MM.1S (cell line): ENCODE measurements around the gene ARHGEF10L.

Experiments
- DNase-seq: peaks from one replicate; pipeline ENCODE4 v3.0.0-alpha.2; 2015
- H2AFZ ChIP-seq: fragments of 300-600 bp; sonication (generic); 2 replicates; pipeline ENCODE4 v1.6.0; 2016; ENCODE audit warnings: antibody characterized with exemption, low read length
- H3F3A ChIP-seq: fragments of 300-600 bp; sonication (generic); 2 replicates; pipeline ENCODE4 v1.6.1; 2016; ENCODE audit warnings: mild to moderate bottlenecking, antibody characterized with exemption, low read length, moderate library complexity, mixed read lengths; ENCODE audit not compliant: insufficient read depth
- H3K27ac ChIP-seq: fragments of 300-600 bp; sonication (generic); 2 replicates; pipeline ENCODE4 v1.5.1; 2016; ENCODE audit warnings: mild to moderate bottlenecking, low read length
- H3K27me3 ChIP-seq: fragments of 300-600 bp; sonication (generic); replicated peaks from 2 replicates; pipeline ENCODE4 v1.6.0; 2016; ENCODE audit warnings: low read length; ENCODE audit not compliant: insufficient read depth
- H3K36me3 ChIP-seq: fragments of 300-600 bp; sonication (generic); replicated peaks from 2 replicates; pipeline ENCODE4 v1.6.1; 2016; ENCODE audit warnings: mild to moderate bottlenecking, low read length, mixed read lengths; ENCODE audit not compliant: insufficient read depth
- H3K4me1 ChIP-seq: fragments of 300-600 bp; sonication (generic); 2 replicates; pipeline ENCODE4 v1.6.1; 2016; ENCODE audit warnings: low read length, mixed read lengths
- H3K4me2 ChIP-seq: fragments of 300-600 bp; sonication (generic); 2 replicates; pipeline ENCODE4 v1.6.0; 2016; ENCODE audit warnings: low read depth, low read length
- H3K4me3 ChIP-seq: fragments of 300-600 bp; sonication (generic); 2 replicates; pipeline ENCODE4 v1.5.1; 2016; ENCODE audit warnings: low read length, mixed read lengths
- H3K79me2 ChIP-seq: fragments of 300-600 bp; sonication (generic); 2 replicates; pipeline ENCODE4 v1.6.1; 2016; ENCODE audit warnings: mixed run types, low read length, mixed read lengths
- H3K9ac ChIP-seq: fragments of 300-600 bp; sonication (generic); 2 replicates; pipeline ENCODE4 v1.6.1; 2016; ENCODE audit warnings: low read length, mixed read lengths
- H3K9me2 ChIP-seq: fragments of 300-600 bp; sonication (generic); replicated peaks from 2 replicates; pipeline ENCODE4 v1.6.1; 2016; ENCODE audit warnings: mild to moderate bottlenecking, low read length, mixed read lengths; ENCODE audit not compliant: insufficient read depth
- H3K9me3 ChIP-seq: fragments of 300-600 bp; sonication (generic); replicated peaks from 2 replicates; pipeline ENCODE4 v1.6.1; 2016; ENCODE audit warnings: mild to moderate bottlenecking, low read length, mixed read lengths; ENCODE audit not compliant: insufficient read depth
- H4K20me1 ChIP-seq: fragments of 300-600 bp; sonication (generic); 2 replicates; pipeline ENCODE4 v1.6.1; 2016; ENCODE audit warnings: mild to moderate bottlenecking, low read length, moderate library complexity, mixed read lengths; ENCODE audit not compliant: insufficient read depth
- EZH2 ChIP-seq: fragments of 300-600 bp; sonication (generic); optimal IDR thresholded peaks from 2 replicates; pipeline ENCODE3; 2017; ENCODE audit warnings: low read depth, mild to moderate bottlenecking, antibody characterized with exemption, low read length, mixed read lengths
- EZH2phosphoT487 ChIP-seq: fragments of 300-600 bp; sonication (generic); IDR thresholded peaks from 2 replicates; pipeline ENCODE4 v1.6.1; 2018; ENCODE audit warnings: antibody characterized with exemption, low read length
- TF ChIP-seq, protein P1 (sequence below): fragments of 300-600 bp; sonication (generic); IDR thresholded peaks from 2 replicates; pipeline ENCODE4 v1.5.1; 2016; ENCODE audit warnings: antibody characterized with exemption, low read length, mixed read lengths

The ARHGEF10L gene

DNA sequence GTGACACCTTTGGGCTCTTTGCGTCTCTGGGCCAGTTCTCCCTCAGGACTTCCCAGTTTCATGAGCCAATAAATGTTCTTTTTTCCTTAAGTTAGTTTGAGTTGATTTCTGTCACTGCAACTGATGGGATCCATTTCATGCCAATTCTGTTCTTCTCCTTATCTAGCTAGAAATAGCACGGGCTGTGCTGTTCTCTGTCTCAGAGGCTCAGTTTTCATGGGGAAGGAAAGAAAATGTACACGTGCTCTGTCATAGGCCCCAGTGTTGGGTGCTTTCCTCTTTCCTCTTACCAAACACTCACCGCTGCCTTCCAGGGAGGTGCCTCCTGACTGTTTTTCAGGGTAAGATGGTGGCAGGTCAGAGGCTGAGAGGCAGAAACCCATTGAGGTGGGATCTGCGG, 172.4 kb downstream of the ARHGEF10L start:
- no peaks in the 10 kb centered on the region for H3K4me1 ChIP-seq
- H3K9ac ChIP-seq: no peak overlapping the region
- H3F3A ChIP-seq: no peaks in the 10 kb centered on the region
- no peaks in the 10 kb centered on the region for H3K36me3 ChIP-seq
- no peak overlapping the region for H3K4me2 ChIP-seq
- DNase-seq: no peak
- H3K79me2 ChIP-seq: no peaks in the 10 kb centered on the region
- no peaks in the 10 kb centered on the region for H4K20me1 ChIP-seq
- H3K9me3 ChIP-seq: no peaks in the 10 kb centered on the region
- TF ChIP-seq EZH2phosphoT487: no peak
- TF ChIP-seq EZH2: no peak
- TF ChIP-seq, protein P1, sequence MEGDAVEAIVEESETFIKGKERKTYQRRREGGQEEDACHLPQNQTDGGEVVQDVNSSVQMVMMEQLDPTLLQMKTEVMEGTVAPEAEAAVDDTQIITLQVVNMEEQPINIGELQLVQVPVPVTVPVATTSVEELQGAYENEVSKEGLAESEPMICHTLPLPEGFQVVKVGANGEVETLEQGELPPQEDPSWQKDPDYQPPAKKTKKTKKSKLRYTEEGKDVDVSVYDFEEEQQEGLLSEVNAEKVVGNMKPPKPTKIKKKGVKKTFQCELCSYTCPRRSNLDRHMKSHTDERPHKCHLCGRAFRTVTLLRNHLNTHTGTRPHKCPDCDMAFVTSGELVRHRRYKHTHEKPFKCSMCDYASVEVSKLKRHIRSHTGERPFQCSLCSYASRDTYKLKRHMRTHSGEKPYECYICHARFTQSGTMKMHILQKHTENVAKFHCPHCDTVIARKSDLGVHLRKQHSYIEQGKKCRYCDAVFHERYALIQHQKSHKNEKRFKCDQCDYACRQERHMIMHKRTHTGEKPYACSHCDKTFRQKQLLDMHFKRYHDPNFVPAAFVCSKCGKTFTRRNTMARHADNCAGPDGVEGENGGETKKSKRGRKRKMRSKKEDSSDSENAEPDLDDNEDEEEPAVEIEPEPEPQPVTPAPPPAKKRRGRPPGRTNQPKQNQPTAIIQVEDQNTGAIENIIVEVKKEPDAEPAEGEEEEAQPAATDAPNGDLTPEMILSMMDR: no peak
- H3K27me3 ChIP-seq: peaks cover 92% of the 10 kb centered on the region
- no peak overlapping the region for H3K4me3 ChIP-seq
- H3K27ac ChIP-seq: no peak overlapping the region
- no peak overlapping the region for H2AFZ ChIP-seq
- H3K9me2 ChIP-seq: no peaks in the 10 kb centered on the region

DNA sequence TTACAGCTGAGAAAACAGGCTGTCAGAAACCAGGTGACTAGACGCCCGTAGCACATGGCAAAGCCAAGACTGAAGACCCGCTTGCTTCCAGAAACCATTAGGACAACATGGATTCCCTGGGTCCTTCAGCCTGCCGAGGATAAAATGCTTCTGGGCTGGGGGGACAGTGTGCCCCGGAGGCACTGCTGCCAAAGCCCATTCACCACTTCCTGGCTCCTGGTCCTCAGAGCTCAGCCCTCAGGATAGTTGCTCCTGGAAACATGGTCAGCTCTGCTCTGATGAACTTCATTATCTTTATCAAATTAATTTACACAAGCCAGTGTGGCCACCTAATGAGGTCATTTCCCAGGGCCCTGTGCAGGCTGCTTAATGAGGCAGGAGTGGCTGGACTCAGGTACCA, 174.5 kb downstream of the ARHGEF10L start:
- H3K27ac ChIP-seq: no peak overlapping the region
- H3K9me3 ChIP-seq: no peaks in the 10 kb centered on the region
- H3F3A ChIP-seq: no peaks in the 10 kb centered on the region
- H3K9ac ChIP-seq: no peak overlapping the region
- no peak for DNase-seq
- H3K4me1 ChIP-seq: no peaks in the 10 kb centered on the region
- H3K4me2 ChIP-seq: no peak overlapping the region
- no peak overlapping the region for H3K4me3 ChIP-seq
- peaks cover 96% of the 10 kb centered on the region for H3K27me3 ChIP-seq
- no peaks in the 10 kb centered on the region for H4K20me1 ChIP-seq
- H2AFZ ChIP-seq: no peak overlapping the region
- H3K79me2 ChIP-seq: no peaks in the 10 kb centered on the region
- H3K36me3 ChIP-seq: no peaks in the 10 kb centered on the region
- H3K9me2 ChIP-seq: no peaks in the 10 kb centered on the region
- no peak for TF ChIP-seq EZH2
- no peak for TF ChIP-seq EZH2phosphoT487
- TF ChIP-seq, protein P1: no peak

GRCh38 chr1:17717594-17718535, 178.4 kb downstream of the ARHGEF10L start:
- H2AFZ ChIP-seq: no peak overlapping the region
- H3K4me2 ChIP-seq: no peak overlapping the region
- H3K79me2 ChIP-seq: no peaks in the 10 kb centered on the region
- peaks cover 94% of the 10 kb centered on the region for H3K27me3 ChIP-seq
- DNase-seq: no peak
- H3K9me2 ChIP-seq: no peaks in the 10 kb centered on the region
- H3F3A ChIP-seq: no peaks in the 10 kb centered on the region
- H3K4me3 ChIP-seq: no peak overlapping the region
- H3K9me3 ChIP-seq: no peaks in the 10 kb centered on the region
- no peaks in the 10 kb centered on the region for H4K20me1 ChIP-seq
- no peaks in the 10 kb centered on the region for H3K4me1 ChIP-seq
- TF ChIP-seq EZH2phosphoT487: no peak
- TF ChIP-seq EZH2: no peak
- TF ChIP-seq, protein P1: no peak
- no peak overlapping the region for H3K27ac ChIP-seq
- H3K9ac ChIP-seq: no peak overlapping the region
- H3K36me3 ChIP-seq: no peaks in the 10 kb centered on the region
